ENCODE data around the gene IREB2.
A peak's percentile ranks its signal among the peaks of the same experiment; 100 is the strongest.
"Not testable (repeated sequence)": the region's sequence is repeated elsewhere in the genome, so short reads cannot be mapped to it uniquely, and the experiment has no call there.

The IREB2 gene

GRCh38 chr15:78437762-78438618 is at the start of gene IREB2:
TSS of gene IREB2 (plus strand) at chr15:78438216. CDS start at chr15:78438338, 122 bp downstream.
- DNase-seq (ENCODE audit: low spot score) = peak; percentile 99

- DNase-seq (ENCODE audit: low spot score) = no peak
Measured at GRCh38 chr15:78388865-78389264, 49.2 kb upstream of the IREB2 start.

GRCh38 chr15:78389322-78389721 is 48.7 kb upstream of the IREB2 start:
- DNase-seq (ENCODE audit: low spot score) = no peak

- no peak for DNase-seq (ENCODE audit: low spot score)
Measured at GRCh38 chr15:78389738-78390137, 48.3 kb upstream of the IREB2 start.

- DNase-seq (ENCODE audit: low spot score) = no peak
Measured at GRCh38 chr15:78390242-78390641, 47.8 kb upstream of the IREB2 start.

GRCh38 chr15:78390826-78391225 is 47.2 kb upstream of the IREB2 start:
- no peak for DNase-seq (ENCODE audit: low spot score)

GRCh38 chr15:78391781-78392180 is 46.2 kb upstream of the IREB2 start:
- no peak for DNase-seq (ENCODE audit: low spot score)

- no peak for DNase-seq (ENCODE audit: low spot score)
Measured at GRCh38 chr15:78392430-78392829, 45.6 kb upstream of the IREB2 start.

- DNase-seq (ENCODE audit: low spot score) = no peak
Measured at GRCh38 chr15:78393137-78393536, 44.9 kb upstream of the IREB2 start.

GRCh38 chr15:78394026-78394425 is 44.0 kb upstream of the IREB2 start:
- DNase-seq (ENCODE audit: low spot score) = no peak

- no peak for DNase-seq (ENCODE audit: low spot score)
Measured at GRCh38 chr15:78394981-78395616, 42.9 kb upstream of the IREB2 start.

GRCh38 chr15:78396186-78396814 is 41.7 kb upstream of the IREB2 start:
- DNase-seq (ENCODE audit: low spot score) = no peak

- DNase-seq (ENCODE audit: low spot score) = no peak
Measured at GRCh38 chr15:78396976-78397375, 41.0 kb upstream of the IREB2 start.

GRCh38 chr15:78397382-78397781 is 40.6 kb upstream of the IREB2 start:
- DNase-seq (ENCODE audit: low spot score) = no peak

- no peak for DNase-seq (ENCODE audit: low spot score)
Measured at GRCh38 chr15:78398076-78398825, 39.8 kb upstream of the IREB2 start.

- DNase-seq (ENCODE audit: low spot score) = no peak
Measured at GRCh38 chr15:78399091-78399490, 38.9 kb upstream of the IREB2 start.

- DNase-seq (ENCODE audit: low spot score) = no peak
Measured at GRCh38 chr15:78402061-78402610, 35.9 kb upstream of the IREB2 start.

GRCh38 chr15:78404125-78404524 is 33.9 kb upstream of the IREB2 start:
- DNase-seq (ENCODE audit: low spot score) = no peak

GRCh38 chr15:78404796-78405195 is 33.2 kb upstream of the IREB2 start:
- not testable (repeated sequence) for DNase-seq (ENCODE audit: low spot score)

- no peak for DNase-seq (ENCODE audit: low spot score)
Measured at GRCh38 chr15:78405336-78405924, 32.6 kb upstream of the IREB2 start.

GRCh38 chr15:78406016-78406585 is 31.9 kb upstream of the IREB2 start:
- DNase-seq (ENCODE audit: low spot score) = no peak

All from putamen (tissue), 1 donor.